GM19099 (cell line): ENCODE measurements around the gene XPR1.

ENCODE experiments used
- POLR2A ChIP-seq: IDR thresholded peaks from 3 replicates; pipeline ENCODE4 v1.6.1; 2011; ENCODE audit warnings: low read depth; ENCODE audit not compliant: insufficient read length; ENCODE audit errors: extremely low read depth

The XPR1 gene

GRCh38 chr1:180917306-180918065 is 285.7 kb downstream of the XPR1 start:
- no peak for TF ChIP-seq POLR2A

GRCh38 chr1:180918519-180918918 is 286.7 kb downstream of the XPR1 start:
- TF ChIP-seq POLR2A: no peak

- no peak for TF ChIP-seq POLR2A
Measured at GRCh38 chr1:180919183-180919700, 287.4 kb downstream of the XPR1 start.

GRCh38 chr1:180920193-180920592 is 288.4 kb downstream of the XPR1 start:
- no peak for TF ChIP-seq POLR2A

GRCh38 chr1:180920702-180921101 is 288.9 kb downstream of the XPR1 start:
- no peak for TF ChIP-seq POLR2A

- TF ChIP-seq POLR2A: no peak
Measured at GRCh38 chr1:180921386-180921785, 289.6 kb downstream of the XPR1 start.

- TF ChIP-seq POLR2A: no peak
Measured at GRCh38 chr1:180921891-180922630, 290.2 kb downstream of the XPR1 start.

- TF ChIP-seq POLR2A: no peak
Measured at GRCh38 chr1:180922631-180923015, 290.8 kb downstream of the XPR1 start.

GRCh38 chr1:180923021-180923841 is 291.4 kb downstream of the XPR1 start:
- no peak for TF ChIP-seq POLR2A

GRCh38 chr1:180923887-180924286 is 292.1 kb downstream of the XPR1 start:
- TF ChIP-seq POLR2A: no peak

- no peak for TF ChIP-seq POLR2A
Measured at GRCh38 chr1:180924939-180925338, 293.1 kb downstream of the XPR1 start.

- no peak for TF ChIP-seq POLR2A
Measured at GRCh38 chr1:180925471-180926051, 293.7 kb downstream of the XPR1 start.

GRCh38 chr1:180926164-180926981 is 294.6 kb downstream of the XPR1 start:
- no peak for TF ChIP-seq POLR2A

GRCh38 chr1:180927348-180927747 is 295.5 kb downstream of the XPR1 start:
- TF ChIP-seq POLR2A: no peak
